HFF-Myc (cell line): ENCODE results near the gene GALNT8.

Source experiments
- DNase-seq: peaks from one replicate; pipeline ENCODE4 v3.0.0-alpha.2; 2011; ENCODE audit warnings: low read depth; ENCODE audit errors: extremely low read depth
- H3K4me3 ChIP-seq: replicated peaks from 2 replicates; pipeline ENCODE4 v1.5.1; 2011; ENCODE audit warnings: low read depth, mild to moderate bottlenecking, control low read depth, low read length
- CTCF ChIP-seq: IDR thresholded peaks from 2 replicates; pipeline ENCODE4 v1.5.1; 2012; ENCODE audit warnings: mild to moderate bottlenecking, low read depth, low read length, control low read depth; ENCODE audit errors: missing control alignments

Gene GALNT8

GRCh38 chr12:4775936-4776335 is 55.7 kb downstream of the GALNT8 start:
- no peak for DNase-seq
- H3K4me3 ChIP-seq, result no peak overlapping the region
- no peak for TF ChIP-seq CTCF

GRCh38 chr12:4779749-4780148 is 59.5 kb downstream of the GALNT8 start:
- TF ChIP-seq CTCF, result no peak
- no peak for DNase-seq
- no peak overlapping the region for H3K4me3 ChIP-seq

GRCh38 chr12:4780641-4781611 is 60.7 kb downstream of the GALNT8 start:
- no peak for DNase-seq
- no peak for TF ChIP-seq CTCF
- no peak overlapping the region for H3K4me3 ChIP-seq

GRCh38 chr12:4784404-4785054 is 64.3 kb downstream of the GALNT8 start:
- no peak for DNase-seq
- no peak for TF ChIP-seq CTCF
- no peak overlapping the region for H3K4me3 ChIP-seq

GRCh38 chr12:4786795-4787194 is 66.6 kb downstream of the GALNT8 start:
- no peak for DNase-seq
- no peak for TF ChIP-seq CTCF
- no peak overlapping the region for H3K4me3 ChIP-seq

- no peak overlapping the region for H3K4me3 ChIP-seq
- no peak for TF ChIP-seq CTCF
- no peak for DNase-seq
Observed at GRCh38 chr12:4787965-4788364, 67.8 kb downstream of the GALNT8 start.
